Testis (tissue), 3 donors: ENCODE measurements around the gene CNNM3. TPM values are rescaled to one million over a fixed set of nuclear protein-coding genes. Genes with fewer than 3 reads are reported as not detected.

Source experiments
- DNase-seq: peaks from one replicate; pipeline ENCODE4 v3.0.0-alpha.2; 2019
- H3K27ac ChIP-seq, 2 donors: fragments of 200-600 bp; sonication (generic); one replicate each; pipeline ENCODE4 v1.5.1; 2019
- H3K27me3 ChIP-seq: fragments of 200-600 bp; sonication (generic); one replicate; pipeline ENCODE4 v1.5.1; 2019
- H3K36me3 ChIP-seq: fragments of 200-600 bp; sonication (generic); one replicate; pipeline ENCODE4 v1.5.1; 2017; ENCODE audit warnings: low read depth; ENCODE audit errors: missing control alignments
- H3K4me1 ChIP-seq: fragments of 200-600 bp; sonication (generic); one replicate; pipeline ENCODE4 v1.5.1; 2019
- H3K4me3 ChIP-seq, 2 donors: fragments of 200-600 bp; sonication (generic); one replicate each; pipeline ENCODE4 v1.5.1; 2017 to 2019
- H3K9me3 ChIP-seq: fragments of 200-600 bp; sonication (generic); one replicate; pipeline ENCODE4 v1.5.1; 2017
- CTCF ChIP-seq, 3 experiments: fragments of 450-650 bp in 2 of 3; fragments of 200-600 bp in 1 of 3; sonication (generic) in 1 of 3; IDR thresholded peaks; one replicate each; pipeline ENCODE4 v1.5.1; 2016 to 2019; ENCODE audit warnings: antibody characterized with exemption in 3 of 3, mild to moderate bottlenecking in 2 of 3, moderate library complexity in 1 of 3
- POLR2A ChIP-seq: fragments of 450-650 bp; IDR thresholded peaks from one replicate; pipeline ENCODE4 v1.6.1; 2017; ENCODE audit warnings: antibody characterized with exemption, mild to moderate bottlenecking, moderate library complexity
- WGBS, 2 donors: methylation state at CpG; one replicate each; pipeline ENCODE4 v1.1.5; 2018; 5-methylcytosine and 5-hydroxymethylcytosine counted together
- intact Hi-C: fragments of 100-400 bp; cut with DNase I; formaldehyde crosslinking; loops from one replicate; pipeline ENCODE4 v1.15.1; 2023; ENCODE audit warnings: low total_unique reads
- polyA plus RNA-seq: library from polyadenylated mRNA; stranded (reverse); fragments of 350-450 nt; fragmentation: Illumina TruSeq; extraction: RNeasy Lipid Tissue Mini Kit (QIAGEN cat#74804); gene quantifications from one replicate; pipeline ENCODE4 v1.2.3, GENCODE V29; 2014; ENCODE audit warnings: low read depth, low replicate concordance; ENCODE audit not compliant: insufficient read depth
- total RNA-seq, 2 donors: library from RNA; depleted of rRNA; stranded (reverse); fragments of >200 nt; gene quantifications; one replicate each; pipeline ENCODE4 v1.2.3, GENCODE V29; 2016

The CNNM3 gene
- total and polyA plus RNA-seq, 3 donors from 2014 or later = 32.2 to 33.6 (median 33.5) TPM

DNA sequence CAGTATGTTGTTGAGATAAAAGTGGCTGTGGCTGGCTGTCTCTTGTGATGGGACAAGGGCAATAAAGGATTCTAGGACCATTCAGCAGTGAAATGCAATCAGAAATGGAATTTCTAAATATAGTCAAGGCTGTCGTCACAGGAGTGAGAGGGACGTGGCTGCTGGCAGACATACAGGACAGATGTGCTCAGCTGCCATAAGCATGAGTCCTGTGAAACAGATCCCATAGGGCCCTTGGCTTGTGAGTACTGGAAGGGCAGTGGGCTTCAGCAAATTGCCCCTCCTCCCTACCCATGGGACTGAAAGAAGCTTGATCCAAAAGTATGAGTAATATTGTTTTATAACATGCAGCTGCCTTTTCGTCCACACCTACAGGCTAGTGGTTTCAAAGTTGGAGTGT, 4.2 kb upstream of the CNNM3 start:
- no peaks in the 10 kb centered on the region for H3K27me3 ChIP-seq
- DNase-seq = no peak
- peaks cover 6% of the 10 kb centered on the region for H3K4me1 ChIP-seq
- 25 to 59% methylated on average over 2 to 3 of the region's 3 CpGs for WGBS, 2 donors
- no peak overlapping the region for H3K27ac ChIP-seq
- no peak overlapping the region for H3K4me3 ChIP-seq
- intact Hi-C loops = no loop called here
- H3K36me3 ChIP-seq = no peaks in the 10 kb centered on the region
- TF ChIP-seq POLR2A (no peak), CTCF (IDR thresholded peaks at IDR 0.05) (no peak)
- no peaks in the 10 kb centered on the region for H3K9me3 ChIP-seq

DNA sequence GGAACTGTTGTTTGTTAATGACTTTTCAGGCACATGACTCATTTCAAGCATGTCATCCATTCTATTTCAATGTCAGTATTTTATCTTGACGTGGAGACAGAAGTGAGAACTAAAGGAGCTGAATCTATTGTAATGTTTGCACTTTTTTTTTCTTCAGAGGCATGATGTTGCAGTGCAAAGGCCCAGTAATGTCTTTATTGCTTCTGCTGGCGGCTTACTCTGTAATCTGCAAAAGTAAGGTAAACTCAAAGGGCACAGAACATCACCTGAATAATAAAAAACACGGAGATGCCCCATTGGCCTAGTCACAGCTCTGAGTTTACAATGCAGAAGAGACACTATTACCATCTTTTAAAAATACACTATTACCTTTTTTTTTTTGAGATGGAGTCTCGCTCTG, 2.4 kb upstream of the CNNM3 start:
- Histone ChIP-seq H3K4me1 (peaks cover 18% of the 10 kb centered on the region), H3K9me3 (no peaks in the 10 kb centered on the region), H3K27ac (no peak overlapping the region), H3K4me3 (no peak overlapping the region), H3K36me3 (no peaks in the 10 kb centered on the region), H3K27me3 (no peaks in the 10 kb centered on the region)
- intact Hi-C loops = no loop called here
- no peak for DNase-seq
- WGBS, 2 donors = 68 to 84% methylated on average over 4 of the region's 4 CpGs
- TF ChIP-seq CTCF (IDR thresholded peaks at IDR 0.05) (no peak), POLR2A (no peak)

- Histone ChIP-seq H3K27me3 (no peaks in the 10 kb centered on the region), H3K4me3 (peak overlapping the region; percentile 80 to 86), H3K27ac (peak overlapping the region; percentile 91 to 94), H3K9me3 (no peaks in the 10 kb centered on the region), H3K4me1 (peaks cover 20% of the 10 kb centered on the region), H3K36me3 (no peaks in the 10 kb centered on the region)
- DNase-seq = peak; percentile 54
- TF ChIP-seq CTCF (IDR thresholded peaks at IDR 0.05) = no peak
- no peak for TF ChIP-seq POLR2A
- intact Hi-C loops = loop anchor here (5.0 kb wide), 1 partner anchor 137 kb away; no protein-coding TSS in a partner anchor
- 1 to 2% methylated on average over 28 to 29 of the region's 60 CpGs for WGBS, 2 donors
Measured at GRCh38 chr2:96815326-96816126, 542 bp upstream of the CNNM3 start.

GRCh38 chr2:96816836-96817702, 1.0 kb downstream of the CNNM3 start:
- 6 to 14% methylated on average over 23 to 38 of the region's 89 CpGs for WGBS, 2 donors
- H3K36me3 ChIP-seq = no peaks in the 10 kb centered on the region
- H3K4me1 ChIP-seq = peaks cover 20% of the 10 kb centered on the region
- TF ChIP-seq CTCF (IDR thresholded peaks at IDR 0.05) = no peak
- no peak for TF ChIP-seq POLR2A
- intact Hi-C loops = loop anchor here (5.0 kb wide), 1 partner anchor 135 kb away; no protein-coding TSS in a partner anchor
- H3K27ac ChIP-seq = peak overlapping the region in 1 of 2 donors; percentile 94
- no peaks in the 10 kb centered on the region for H3K9me3 ChIP-seq
- H3K4me3 ChIP-seq = peak overlapping the region; percentile 45 to 80
- H3K27me3 ChIP-seq = no peaks in the 10 kb centered on the region
- no peak for DNase-seq
